BE2C (cell line): Measurements from ENCODE around the gene FRG2C. TPM values are rescaled to one million over a fixed set of nuclear protein-coding genes. Genes with fewer than 3 reads are reported as not detected.
A peak's percentile ranks its signal among the peaks of the same experiment; 100 is the strongest.
"Not testable (repeated sequence)": the region's sequence is repeated elsewhere in the genome, so short reads cannot be mapped to it uniquely, and the experiment has no call there.

ENCODE experiments used
- DNase-seq: peaks from one replicate; pipeline ENCODE4 v3.0.0-alpha.2; 2020
- H3K27me3 ChIP-seq: fragments of 250-450 bp; sonication (Bioruptor Pico); 2 replicates; pipeline ENCODE4 v1.5.1; 2020; ENCODE audit warnings: mild to moderate bottlenecking
- H3K36me3 ChIP-seq: fragments of 250-450 bp; sonication (Bioruptor Pico); 2 replicates; pipeline ENCODE4 v1.5.1; 2020; ENCODE audit warnings: mild to moderate bottlenecking
- H3K4me1 ChIP-seq: fragments of 250-450 bp; sonication (Bioruptor Pico); 2 replicates; pipeline ENCODE4 v1.5.1; 2020
- H3K4me3 ChIP-seq: 2 replicates; pipeline ENCODE4 v1.5.1; 2011; ENCODE audit warnings: low read depth, low read length
- H3K9me3 ChIP-seq: fragments of 250-450 bp; sonication (Bioruptor Pico); 2 replicates; pipeline ENCODE4 v1.5.1; 2020
- polyA plus RNA-seq: library from polyadenylated mRNA; unstranded; fragments of >200 nt; gene quantifications from one replicate; pipeline ENCODE4 v1.2.1, GENCODE V29; 2012; ENCODE audit warnings: low read depth, missing spikeins; ENCODE audit not compliant: insufficient read length, insufficient read depth
- TF ChIP-seq, protein P1 (sequence below): IDR thresholded peaks from 2 replicates; pipeline ENCODE4 v1.5.1; 2012; ENCODE audit warnings: mild to moderate bottlenecking, low read depth, low read length

The FRG2C gene
- not detected for polyA plus RNA-seq

DNA sequence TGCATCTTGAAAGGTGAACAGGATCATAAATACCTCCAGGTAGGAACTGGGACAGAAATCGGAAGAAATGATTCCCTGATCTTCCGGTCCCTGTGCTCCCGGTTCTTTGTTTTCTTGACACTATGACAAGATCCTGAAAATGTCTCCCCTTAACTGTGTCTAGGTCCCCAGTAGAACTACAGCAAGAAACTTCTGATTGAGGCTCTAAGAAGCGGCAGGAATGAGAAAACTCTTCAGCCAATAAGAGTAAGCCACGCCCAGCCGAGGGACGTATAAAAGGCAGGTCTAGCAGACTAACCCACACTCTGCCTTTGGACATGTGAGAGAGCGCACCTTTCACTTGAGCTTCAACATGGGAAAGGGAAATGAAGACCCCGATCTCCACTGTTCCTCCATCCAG lies at the start of gene FRG2C:
FRG2C (plus strand) TSS at position 301 of the 400 bp plus-strand sequence; CDS start at position 353, 52 bp downstream.
- H3K4me3 ChIP-seq, H3K36me3 ChIP-seq, DNase-seq, H3K9me3 ChIP-seq, H3K4me1 ChIP-seq: not testable (repeated sequence)
- peaks cover 10% of the 10 kb centered on the region for H3K27me3 ChIP-seq

DNA sequence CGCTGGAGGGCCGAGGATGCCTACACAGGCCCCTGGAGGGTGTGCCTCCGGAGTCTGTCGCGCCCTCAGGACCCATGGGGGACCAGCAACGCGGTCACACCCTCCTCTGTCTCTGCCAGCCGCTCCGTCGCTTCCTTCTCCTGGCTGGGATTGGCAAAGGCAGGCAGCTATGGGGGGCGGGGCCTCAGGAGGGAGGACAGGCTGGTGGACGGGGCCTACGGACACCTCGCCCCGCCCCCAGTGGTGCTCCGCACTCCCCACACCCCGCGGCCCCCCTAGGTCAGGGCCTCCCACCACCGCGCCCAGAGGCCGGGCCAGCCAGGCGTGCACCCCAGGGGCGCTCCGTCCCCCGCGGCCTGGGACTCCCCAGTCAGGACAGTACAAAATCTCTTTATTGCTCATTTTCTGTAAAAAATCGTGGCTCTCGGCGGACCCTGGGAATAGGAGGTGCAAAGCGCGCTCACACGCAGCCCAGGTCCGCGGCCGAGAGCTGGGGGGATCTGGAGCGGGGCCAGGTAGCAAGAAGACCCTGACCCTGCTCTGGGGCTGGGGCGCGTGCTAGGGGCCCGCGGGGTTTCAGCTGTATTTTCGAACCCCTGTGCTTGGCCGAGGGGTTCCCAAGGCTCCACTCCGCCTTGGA lies 45.3 kb upstream of the FRG2C start:
- not testable (repeated sequence) for H3K9me3 ChIP-seq, H3K27me3 ChIP-seq, H3K4me1 ChIP-seq, H3K36me3 ChIP-seq, H3K4me3 ChIP-seq
- peak; percentile 36 for DNase-seq

DNA sequence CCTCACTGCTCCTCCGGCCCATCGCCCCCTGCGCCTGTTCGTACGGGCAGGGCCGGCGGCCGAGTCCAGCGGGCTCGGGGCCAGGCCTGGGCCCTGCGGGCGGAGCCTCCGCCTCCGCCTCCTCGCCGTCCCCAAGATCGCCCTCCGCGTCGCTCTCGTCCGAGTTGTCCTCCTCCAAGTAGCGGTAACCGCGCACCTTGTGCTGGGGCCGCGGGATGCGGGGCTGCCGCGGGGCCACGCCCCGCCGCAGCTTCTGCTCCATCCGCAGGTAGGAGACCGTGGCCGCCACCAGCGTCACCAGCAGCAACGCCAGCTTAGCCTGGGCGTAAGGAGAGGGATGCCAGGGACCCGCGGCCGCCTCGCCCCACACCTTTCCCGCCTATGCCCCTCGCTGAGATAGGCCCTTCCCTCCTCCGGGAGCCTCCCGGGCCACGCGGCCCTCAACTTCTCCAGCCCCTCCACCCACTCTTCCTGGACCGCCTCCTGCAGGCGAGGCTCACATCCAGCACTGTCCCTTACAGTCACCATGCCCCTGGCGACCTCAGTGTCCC lies 44.6 kb upstream of the FRG2C start:
- not testable (repeated sequence) for H3K9me3 ChIP-seq, H3K27me3 ChIP-seq, H3K4me1 ChIP-seq, H3K36me3 ChIP-seq, DNase-seq
- peak overlapping the region; percentile 16 for H3K4me3 ChIP-seq

DNA sequence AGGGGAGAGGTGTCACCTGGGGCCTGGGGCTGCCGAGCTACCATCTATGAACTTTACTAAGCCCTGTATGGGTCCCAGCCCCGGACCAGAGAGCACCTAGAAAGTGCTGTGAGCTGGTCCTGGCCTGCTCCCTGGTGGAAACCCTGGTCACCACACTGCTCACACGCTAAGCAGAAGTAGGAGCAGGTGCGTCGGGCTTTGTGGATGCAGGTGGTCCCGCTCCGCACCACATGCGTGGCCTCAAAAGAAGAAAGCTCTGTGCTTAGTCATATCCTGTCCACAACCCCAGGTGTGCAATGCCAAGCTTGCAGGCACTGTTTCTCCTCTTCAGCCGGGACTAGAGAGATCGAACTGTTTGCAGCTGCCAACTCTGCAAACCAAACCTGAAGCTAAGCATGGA lies 42.4 kb upstream of the FRG2C start:
- H3K4me1 ChIP-seq, H3K27me3 ChIP-seq, H3K9me3 ChIP-seq, H3K36me3 ChIP-seq, H3K4me3 ChIP-seq, DNase-seq: not testable (repeated sequence)

DNA sequence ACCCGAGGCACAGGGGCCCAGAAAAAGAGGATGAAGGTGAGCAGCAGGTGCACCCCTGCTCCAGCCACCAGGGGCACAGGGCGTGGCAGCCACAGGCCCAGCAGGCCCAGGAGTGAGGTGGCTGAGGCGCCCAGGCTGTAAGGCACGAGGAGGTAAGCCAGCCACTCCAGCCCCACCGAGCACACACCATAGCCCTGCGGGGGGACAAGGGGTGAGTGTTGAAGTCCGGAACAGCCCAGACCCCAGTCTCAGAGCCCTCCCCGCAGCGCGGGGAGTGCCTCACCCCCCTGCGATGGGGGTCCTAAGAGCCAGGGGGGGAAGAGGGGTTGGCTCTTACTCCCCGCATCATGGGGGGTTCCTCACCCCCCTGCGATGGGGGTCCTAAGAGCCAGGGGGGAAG lies 40.5 kb upstream of the FRG2C start:
- not testable (repeated sequence) for H3K27me3 ChIP-seq, H3K36me3 ChIP-seq, H3K4me1 ChIP-seq, DNase-seq, H3K4me3 ChIP-seq, H3K9me3 ChIP-seq

DNA sequence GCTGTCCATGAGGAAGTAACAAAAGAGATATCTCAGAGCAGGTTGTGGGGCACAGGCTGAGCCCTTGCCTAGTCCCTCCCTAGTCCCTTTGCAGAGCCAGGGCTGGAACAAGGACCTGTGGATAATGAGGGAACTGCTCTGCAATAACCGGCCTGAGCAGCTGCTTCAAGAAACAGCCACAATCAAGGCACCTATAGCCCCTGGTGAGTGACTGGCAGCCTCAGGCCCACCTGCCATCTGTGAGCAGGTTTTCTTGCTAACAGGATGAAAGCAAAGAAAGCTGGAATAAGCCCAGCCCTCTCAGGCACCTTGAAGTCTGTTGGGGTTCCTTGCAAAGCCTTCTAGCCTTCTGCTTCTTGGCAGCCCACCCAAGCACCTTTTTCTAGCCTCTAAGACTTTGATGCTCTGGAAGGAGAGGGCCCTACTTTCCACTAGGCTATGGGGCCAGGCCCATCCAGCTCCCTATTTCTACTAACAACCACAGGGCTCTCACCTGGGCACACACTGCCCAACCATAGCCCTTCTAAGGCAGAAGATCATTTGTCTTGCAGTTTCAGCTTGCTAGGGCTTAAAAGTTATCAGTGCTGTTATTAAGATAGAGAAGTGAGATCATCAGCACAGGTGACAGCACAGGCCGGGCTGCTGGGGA lies 33.1 kb upstream of the FRG2C start:
- H3K36me3 ChIP-seq, H3K4me3 ChIP-seq, H3K4me1 ChIP-seq, H3K27me3 ChIP-seq, H3K9me3 ChIP-seq, DNase-seq: not testable (repeated sequence)

DNA sequence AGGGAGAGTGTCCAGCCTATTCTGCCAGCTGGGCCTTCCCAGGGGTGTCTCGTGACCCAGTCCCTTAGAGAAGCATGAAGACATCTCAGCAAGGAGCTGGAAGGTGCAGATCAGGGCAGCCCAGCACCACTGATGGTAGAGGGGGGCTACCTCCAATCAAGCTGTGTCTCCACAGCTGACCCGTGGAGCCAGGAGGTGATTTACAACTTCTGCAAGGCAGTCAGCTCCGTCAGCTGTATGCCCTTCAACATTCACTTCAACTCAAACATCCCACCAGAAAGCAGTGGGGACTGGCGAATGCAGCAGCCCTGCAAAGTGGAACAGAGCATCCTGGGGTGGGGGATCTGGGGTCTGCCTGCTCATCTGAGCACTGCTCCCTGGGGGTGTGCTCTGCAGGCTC lies 32.6 kb upstream of the FRG2C start:
- H3K4me1 ChIP-seq = no peaks in the 10 kb centered on the region
- H3K4me3 ChIP-seq = no peak overlapping the region
- no peak for DNase-seq
- no peaks in the 10 kb centered on the region for H3K27me3 ChIP-seq
- TF ChIP-seq, protein P1, sequence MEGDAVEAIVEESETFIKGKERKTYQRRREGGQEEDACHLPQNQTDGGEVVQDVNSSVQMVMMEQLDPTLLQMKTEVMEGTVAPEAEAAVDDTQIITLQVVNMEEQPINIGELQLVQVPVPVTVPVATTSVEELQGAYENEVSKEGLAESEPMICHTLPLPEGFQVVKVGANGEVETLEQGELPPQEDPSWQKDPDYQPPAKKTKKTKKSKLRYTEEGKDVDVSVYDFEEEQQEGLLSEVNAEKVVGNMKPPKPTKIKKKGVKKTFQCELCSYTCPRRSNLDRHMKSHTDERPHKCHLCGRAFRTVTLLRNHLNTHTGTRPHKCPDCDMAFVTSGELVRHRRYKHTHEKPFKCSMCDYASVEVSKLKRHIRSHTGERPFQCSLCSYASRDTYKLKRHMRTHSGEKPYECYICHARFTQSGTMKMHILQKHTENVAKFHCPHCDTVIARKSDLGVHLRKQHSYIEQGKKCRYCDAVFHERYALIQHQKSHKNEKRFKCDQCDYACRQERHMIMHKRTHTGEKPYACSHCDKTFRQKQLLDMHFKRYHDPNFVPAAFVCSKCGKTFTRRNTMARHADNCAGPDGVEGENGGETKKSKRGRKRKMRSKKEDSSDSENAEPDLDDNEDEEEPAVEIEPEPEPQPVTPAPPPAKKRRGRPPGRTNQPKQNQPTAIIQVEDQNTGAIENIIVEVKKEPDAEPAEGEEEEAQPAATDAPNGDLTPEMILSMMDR = no peak
- no peaks in the 10 kb centered on the region for H3K36me3 ChIP-seq
- H3K9me3 ChIP-seq = no peaks in the 10 kb centered on the region

DNA sequence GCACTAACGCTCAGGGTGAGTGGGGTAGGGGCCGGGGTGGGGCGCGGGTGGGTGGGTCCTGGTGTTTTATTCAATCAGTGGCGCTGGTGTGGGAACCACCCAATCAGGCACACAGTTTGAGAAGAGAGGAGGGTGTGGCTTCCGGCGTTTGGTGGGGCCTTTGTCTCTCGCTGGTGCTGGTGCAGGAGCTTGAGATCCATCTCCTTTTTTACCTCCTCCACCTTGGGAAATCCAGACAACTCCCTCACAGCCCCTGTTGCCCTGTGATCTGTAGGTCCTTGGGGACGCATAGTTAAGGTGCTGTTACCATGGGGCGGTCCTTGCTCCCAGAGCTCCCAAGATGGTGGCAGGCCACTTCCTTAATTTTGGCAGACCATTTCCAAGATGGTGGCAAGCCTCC lies 25.2 kb upstream of the FRG2C start:
- not testable (repeated sequence) for H3K36me3 ChIP-seq, H3K9me3 ChIP-seq, H3K4me3 ChIP-seq, DNase-seq, H3K4me1 ChIP-seq, H3K27me3 ChIP-seq

DNA sequence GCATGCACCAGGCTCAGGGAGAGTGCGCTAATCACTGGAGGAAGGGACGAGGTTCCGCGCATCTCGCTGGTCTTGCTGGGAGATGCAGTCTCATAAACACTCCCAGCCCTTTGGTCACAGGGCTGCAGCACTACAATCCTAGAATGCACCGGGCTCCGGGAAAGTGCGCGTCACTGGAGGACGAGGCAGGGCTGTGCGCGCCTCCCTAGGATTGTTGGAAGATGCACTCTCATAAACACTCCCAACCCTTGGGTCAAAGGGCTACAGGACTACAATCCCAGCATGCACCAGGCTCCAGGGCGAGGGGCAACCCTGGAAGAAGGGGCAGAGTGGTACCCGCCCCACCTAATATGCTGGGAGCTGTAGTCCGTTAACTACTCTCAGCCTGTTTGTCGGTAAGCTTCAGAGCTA lies 23.0 kb upstream of the FRG2C start:
- H3K27me3 ChIP-seq, H3K36me3 ChIP-seq, H3K9me3 ChIP-seq, H3K4me1 ChIP-seq: not testable (repeated sequence)
- peak overlapping the region; percentile 73 for H3K4me3 ChIP-seq
- DNase-seq = peak; percentile 86

DNA sequence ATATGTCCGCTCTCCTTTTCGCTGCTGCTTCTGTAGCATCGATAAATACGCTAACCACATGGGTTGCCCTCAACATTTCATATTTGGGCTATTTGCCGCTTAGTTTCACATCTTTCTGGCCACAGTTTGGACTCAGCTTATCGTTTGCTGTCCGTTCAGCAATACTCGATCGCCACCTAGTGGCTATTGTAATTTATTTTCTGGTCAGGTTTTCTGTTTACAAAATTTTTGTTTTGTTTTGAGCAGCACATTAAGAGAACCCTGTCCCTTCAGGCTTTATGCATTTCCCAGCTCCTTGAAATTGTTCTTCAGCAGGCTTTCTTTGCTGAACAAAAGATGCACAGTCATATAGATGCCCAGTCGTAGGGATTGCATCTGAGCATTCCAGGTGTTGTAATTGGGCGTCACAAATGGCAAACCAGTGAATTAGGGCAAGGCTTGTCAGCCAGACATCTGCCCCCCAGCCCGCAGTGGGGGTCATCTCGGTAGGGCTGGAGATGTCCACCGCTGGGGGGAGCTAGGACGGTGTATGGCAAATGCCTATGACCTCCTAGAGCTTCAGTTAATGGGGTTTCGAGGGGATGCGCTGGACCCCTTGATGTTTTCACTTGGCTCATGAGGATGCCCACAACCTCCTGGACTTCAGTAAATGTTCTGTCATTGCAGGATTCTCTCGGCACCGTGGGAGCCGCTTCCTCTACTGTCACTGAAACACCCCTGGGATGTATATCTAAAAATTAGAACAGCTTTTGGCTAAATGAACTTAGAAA lies 20.9 kb upstream of the FRG2C start:
- not testable (repeated sequence) for H3K4me3 ChIP-seq, H3K36me3 ChIP-seq, DNase-seq, H3K4me1 ChIP-seq, H3K27me3 ChIP-seq, H3K9me3 ChIP-seq
- TF ChIP-seq, protein P1 = peak; percentile 56

DNA sequence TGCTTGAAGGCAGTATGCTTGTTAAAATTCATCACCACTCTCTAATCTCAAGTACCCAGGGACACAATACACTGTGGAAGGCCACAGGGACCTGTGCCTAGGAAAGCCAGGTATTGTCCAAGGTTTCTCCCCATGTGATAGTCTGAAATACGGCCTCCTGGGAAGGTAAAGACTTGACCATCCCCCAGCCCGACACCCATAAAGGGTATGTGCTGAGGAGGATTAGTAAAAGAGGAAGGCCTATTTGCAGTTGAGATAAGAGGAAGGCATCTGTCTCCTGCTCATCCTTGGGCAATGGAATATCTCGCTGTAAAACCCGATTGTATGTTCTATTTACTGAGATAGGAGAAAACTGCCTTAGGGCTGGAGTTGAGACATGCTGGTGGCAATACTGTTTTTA lies 18.6 kb upstream of the FRG2C start:
- H3K9me3 ChIP-seq, DNase-seq, H3K4me3 ChIP-seq, H3K27me3 ChIP-seq, H3K36me3 ChIP-seq, H3K4me1 ChIP-seq: not testable (repeated sequence)
